HG03521 (cell line): ENCODE measurements around the gene KATNIP.

Experiments used
- ATAC-seq: cut with Tn5 transposase; IDR thresholded peaks from one replicate; pipeline ENCODE4 v1.9.1; 2021; ENCODE audit warnings: mild to moderate bottlenecking, moderate library complexity; ENCODE audit not compliant: unreplicated experiment

The KATNIP gene

GRCh38 chr16:27579087-27579980 lies 29.4 kb downstream of the KATNIP start:
- no peak for ATAC-seq

GRCh38 chr16:27582883-27583282 lies 32.9 kb downstream of the KATNIP start:
- no peak for ATAC-seq

- ATAC-seq: no peak
These were observed 33.7 kb downstream of the KATNIP start for GRCh38 chr16:27583634-27584033.

- ATAC-seq: no peak
These were observed 35.3 kb downstream of the KATNIP start for GRCh38 chr16:27585200-27585599.

- ATAC-seq: no peak
These were observed 36.8 kb downstream of the KATNIP start for GRCh38 chr16:27586711-27587110.

GRCh38 chr16:27588057-27588456 lies 38.1 kb downstream of the KATNIP start:
- ATAC-seq: no peak

DNA sequence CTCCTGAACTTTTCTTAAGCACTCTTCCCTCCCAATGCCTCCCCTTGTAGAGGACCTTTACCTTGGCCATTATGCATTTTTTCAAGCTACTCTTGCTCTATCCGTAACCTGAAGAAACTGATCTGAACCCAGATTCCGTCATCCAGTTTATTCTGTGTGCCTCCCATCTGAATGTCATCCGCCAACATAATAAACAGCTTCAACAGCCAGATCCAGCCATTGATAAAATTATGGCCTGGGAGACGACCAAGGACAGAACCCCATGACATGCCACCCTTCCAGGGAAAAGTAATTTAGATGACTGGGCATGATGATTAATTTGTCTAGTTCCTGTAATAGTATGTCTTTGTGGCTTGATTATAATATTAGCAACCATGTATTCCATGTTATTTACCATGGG lies 41.9 kb downstream of the KATNIP start:
- ATAC-seq: no peak

DNA sequence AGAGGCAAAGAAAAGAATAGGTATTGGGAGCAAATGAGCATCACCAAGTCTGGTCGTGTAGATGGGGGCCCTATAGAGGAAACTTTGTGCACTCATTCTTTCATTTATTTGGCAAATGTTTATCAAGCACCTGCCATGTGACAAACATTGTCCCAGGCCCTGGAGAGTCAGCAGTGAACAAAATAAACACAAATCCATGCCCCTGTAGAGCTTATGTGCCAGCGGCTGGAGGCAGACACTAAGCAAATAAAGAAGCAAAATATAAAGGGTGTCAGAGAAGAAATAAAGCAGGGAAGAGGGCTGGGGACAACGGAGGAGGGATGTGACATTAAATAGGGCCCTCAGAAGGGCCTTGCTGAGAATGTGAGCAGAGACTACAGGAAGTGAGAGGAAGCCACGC lies 45.5 kb downstream of the KATNIP start:
- no peak for ATAC-seq

- ATAC-seq: no peak
These were observed 46.0 kb downstream of the KATNIP start for GRCh38 chr16:27595993-27596392.

- ATAC-seq: no peak
These were observed 46.5 kb downstream of the KATNIP start for GRCh38 chr16:27596411-27596810.

GRCh38 chr16:27597361-27597760 lies 47.4 kb downstream of the KATNIP start:
- no peak for ATAC-seq

DNA sequence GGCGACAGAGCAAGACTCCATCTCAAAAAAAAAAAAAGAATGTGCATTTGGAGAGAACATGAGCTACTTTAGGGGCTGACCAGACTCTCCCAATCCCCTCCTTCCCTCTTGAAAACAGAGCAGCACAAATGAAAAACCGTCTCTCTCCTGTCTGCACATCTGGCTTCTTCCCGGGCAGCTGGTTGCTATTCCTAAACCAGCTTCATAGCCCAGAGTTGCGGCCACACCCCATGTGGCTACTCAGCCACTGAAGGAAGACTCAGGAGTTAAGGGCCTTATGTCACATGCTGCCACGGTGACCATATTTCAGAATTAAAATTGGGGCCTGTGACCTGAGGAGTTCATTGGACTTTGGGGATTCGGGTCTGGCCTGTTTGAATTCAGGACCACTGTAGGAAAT lies 48.3 kb downstream of the KATNIP start:
- no peak for ATAC-seq

GRCh38 chr16:27598931-27599565 lies 49.1 kb downstream of the KATNIP start:
- no peak for ATAC-seq

DNA sequence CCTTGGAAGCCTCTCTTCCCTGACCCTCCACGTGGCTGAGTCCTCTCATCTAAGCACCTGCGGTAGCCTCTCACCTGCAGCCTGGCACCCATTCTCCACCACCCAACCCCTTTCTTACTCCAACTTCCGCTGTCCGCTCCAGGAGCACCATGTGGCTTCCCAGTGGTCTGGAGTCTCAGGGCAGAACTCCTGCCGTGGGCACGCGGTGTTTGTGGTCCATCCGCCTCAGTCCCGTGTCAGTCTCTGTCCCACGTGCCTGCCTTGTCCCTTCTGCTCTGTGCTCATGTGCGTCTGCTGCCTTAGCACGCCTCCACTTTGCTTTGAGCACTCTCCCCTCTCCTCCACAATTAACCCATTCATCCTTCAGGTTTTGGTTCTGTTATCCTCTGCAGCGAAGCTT lies 49.7 kb downstream of the KATNIP start:
- ATAC-seq: no peak
